Duodenal mucosa (tissue), 2 donors: ENCODE measurements around the gene MACROD2.

ENCODE experiments used
- H3K27ac ChIP-seq: one replicate; pipeline ENCODE4 v1.7.0; 2013; ENCODE audit warnings: low read depth, low read length
- H3K27me3 ChIP-seq, 2 donors: one replicate each; pipeline ENCODE4 v1.7.0; 2013; ENCODE audit warnings: low read length in 2 of 2, control low read depth in 1 of 2; ENCODE audit not compliant: insufficient read depth in 2 of 2, control insufficient read depth in 1 of 2
- H3K36me3 ChIP-seq, 2 donors: one replicate each; pipeline ENCODE4 v1.7.0; 2013; ENCODE audit warnings: low read length in 2 of 2, control low read depth in 1 of 2; ENCODE audit not compliant: insufficient read depth in 2 of 2, control insufficient read depth in 1 of 2
- H3K4me1 ChIP-seq, 2 donors: one replicate each; pipeline ENCODE4 v1.7.0; 2013; ENCODE audit warnings: low read length in 2 of 2, control low read depth in 1 of 2; ENCODE audit not compliant: insufficient read depth in 2 of 2, control insufficient read depth in 1 of 2
- H3K4me3 ChIP-seq, 2 donors: one replicate each; pipeline ENCODE4 v1.7.0; 2013; ENCODE audit warnings: low read length in 2 of 2, low read depth in 1 of 2
- H3K9ac ChIP-seq, 2 donors: one replicate each; pipeline ENCODE4 v1.7.0; 2013; ENCODE audit warnings: low read length in 2 of 2, low read depth in 1 of 2
- H3K9me3 ChIP-seq, 2 donors: one replicate each; pipeline ENCODE4 v1.7.0; 2013; ENCODE audit warnings: low read length in 2 of 2, control low read depth in 1 of 2; ENCODE audit not compliant: control insufficient read depth in 1 of 2

MACROD2 gene

GRCh38 chr20:14881518-14881917, 886.2 kb downstream of the MACROD2 start:
- Histone ChIP-seq H3K9me3 (no peaks in the 10 kb centered on the region), H3K9ac (no peak overlapping the region), H3K4me1 (peaks cover 16 to 36% of the 10 kb centered on the region in 2 donors), H3K36me3 (no peaks in the 10 kb centered on the region), H3K4me3 (no peak overlapping the region), H3K27ac (no peak overlapping the region), H3K27me3 (no peaks in the 10 kb centered on the region)

- Histone ChIP-seq H3K36me3 (no peaks in the 10 kb centered on the region), H3K9me3 (no peaks in the 10 kb centered on the region), H3K9ac (no peak overlapping the region), H3K27ac (no peak overlapping the region), H3K4me3 (no peak overlapping the region), H3K27me3 (no peaks in the 10 kb centered on the region), H3K4me1 (peaks cover 16 to 36% of the 10 kb centered on the region in 2 donors)
Observed at GRCh38 chr20:14882157-14882556, 886.8 kb downstream of the MACROD2 start.

GRCh38 chr20:14882846-14883245, 887.5 kb downstream of the MACROD2 start:
- Histone ChIP-seq H3K4me1 (peaks cover 16 to 36% of the 10 kb centered on the region in 2 donors), H3K36me3 (no peaks in the 10 kb centered on the region), H3K9me3 (no peaks in the 10 kb centered on the region), H3K27me3 (no peaks in the 10 kb centered on the region), H3K4me3 (no peak overlapping the region), H3K27ac (no peak overlapping the region), H3K9ac (no peak overlapping the region)

- peaks cover 16 to 36% of the 10 kb centered on the region in 2 donors for H3K4me1 ChIP-seq
- no peak overlapping the region for H3K9ac ChIP-seq
- no peak overlapping the region for H3K27ac ChIP-seq
Observed at GRCh38 chr20:14883324-14883723, 888.0 kb downstream of the MACROD2 start.

GRCh38 chr20:14885661-14886060, 890.3 kb downstream of the MACROD2 start:
- Histone ChIP-seq H3K27ac (no peak overlapping the region), H3K9me3 (no peaks in the 10 kb centered on the region), H3K27me3 (no peaks in the 10 kb centered on the region), H3K36me3 (no peaks in the 10 kb centered on the region), H3K4me1 (peaks cover 10 to 23% of the 10 kb centered on the region in 2 donors), H3K9ac (no peak overlapping the region), H3K4me3 (no peak overlapping the region)

More at GRCh38 chr20:14883324-14883723, 888.0 kb downstream of the MACROD2 start:
- H3K9me3 ChIP-seq: no peaks in the 10 kb centered on the region
- H3K4me3 ChIP-seq: no peak overlapping the region
- no peaks in the 10 kb centered on the region for H3K27me3 ChIP-seq
- no peaks in the 10 kb centered on the region for H3K36me3 ChIP-seq

- no peaks in the 10 kb centered on the region for H3K9me3 ChIP-seq
- no peaks in the 10 kb centered on the region for H3K27me3 ChIP-seq
- H3K4me3 ChIP-seq: no peak overlapping the region
- H3K4me1 ChIP-seq: peaks cover 0 to 12% of the 10 kb centered on the region in 2 donors
- H3K27ac ChIP-seq: no peak overlapping the region
- no peaks in the 10 kb centered on the region for H3K36me3 ChIP-seq
- H3K9ac ChIP-seq: no peak overlapping the region
Observed at GRCh38 chr20:14888134-14888533, 892.8 kb downstream of the MACROD2 start.

- H3K4me3 ChIP-seq: no peak overlapping the region
- H3K4me1 ChIP-seq: peaks cover 0 to 10% of the 10 kb centered on the region in 2 donors
- no peaks in the 10 kb centered on the region for H3K9me3 ChIP-seq
- H3K27ac ChIP-seq: no peak overlapping the region
- no peak overlapping the region for H3K9ac ChIP-seq
- H3K36me3 ChIP-seq: no peaks in the 10 kb centered on the region
- H3K27me3 ChIP-seq: no peaks in the 10 kb centered on the region
Observed at GRCh38 chr20:14889496-14890255, 894.4 kb downstream of the MACROD2 start.

- H3K27me3 ChIP-seq: no peaks in the 10 kb centered on the region
Observed at GRCh38 chr20:14890713-14891112, 895.4 kb downstream of the MACROD2 start.

GRCh38 chr20:14892782-14893181, 897.5 kb downstream of the MACROD2 start:
- Histone ChIP-seq H3K27ac (no peak overlapping the region), H3K4me3 (no peak overlapping the region), H3K4me1 (peaks cover 0 to 3% of the 10 kb centered on the region in 2 donors), H3K9ac (no peak overlapping the region), H3K36me3 (no peaks in the 10 kb centered on the region), H3K9me3 (peaks cover 0 to 4% of the 10 kb centered on the region in 2 donors), H3K27me3 (no peaks in the 10 kb centered on the region)

More at GRCh38 chr20:14890713-14891112, 895.4 kb downstream of the MACROD2 start:
- H3K9ac ChIP-seq: no peak overlapping the region
- no peak overlapping the region for H3K4me3 ChIP-seq
- no peak overlapping the region for H3K27ac ChIP-seq
- peaks cover 0 to 3% of the 10 kb centered on the region in 2 donors for H3K4me1 ChIP-seq
- H3K36me3 ChIP-seq: no peaks in the 10 kb centered on the region
- H3K9me3 ChIP-seq: no peaks in the 10 kb centered on the region

GRCh38 chr20:14896569-14896968, 901.3 kb downstream of the MACROD2 start:
- no peaks in the 10 kb centered on the region for H3K27me3 ChIP-seq
- no peak overlapping the region for H3K27ac ChIP-seq
- H3K36me3 ChIP-seq: no peaks in the 10 kb centered on the region
- no peak overlapping the region for H3K9ac ChIP-seq
- H3K4me3 ChIP-seq: no peak overlapping the region
- H3K4me1 ChIP-seq: peaks cover 0 to 3% of the 10 kb centered on the region in 2 donors
- H3K9me3 ChIP-seq: peaks cover 0 to 4% of the 10 kb centered on the region in 2 donors
